Keratinocyte (primary cell): Measurements from ENCODE around the gene TMEM94. TPM values are rescaled to one million over a fixed set of nuclear protein-coding genes. Genes with fewer than 3 reads are reported as not detected.
A peak's percentile ranks its signal among the peaks of the same experiment; 100 is the strongest.

Experiments
- DNase-seq: peaks from one replicate; pipeline ENCODE4 v3.0.0-alpha.2; 2011; ENCODE audit warnings: low read depth, missing footprints, low spot score
- FAIRE-seq: peaks from 2 replicates; lab custom pipeline; 2011; peaks lifted over from hg19 to GRCh38; lab: Jason Lieb, UNC
- H2AFZ ChIP-seq: 2 replicates; pipeline ENCODE4 v1.6.0; 2012; ENCODE audit warnings: low read length, control low read depth, inconsistent platforms; ENCODE audit not compliant: control insufficient read depth
- H3K27ac ChIP-seq: 2 replicates; pipeline ENCODE4 v1.5.1; 2011; ENCODE audit warnings: low read length; ENCODE audit not compliant: control insufficient read depth, insufficient read depth
- H3K27me3 ChIP-seq: 3 replicates; pipeline ENCODE4 v1.6.0; 2011; ENCODE audit warnings: low read length; ENCODE audit not compliant: control insufficient read depth, insufficient read depth; ENCODE audit errors: extremely low read depth
- H3K36me3 ChIP-seq, 2 experiments: 2 replicates in 1 of 2; 3 replicates in 1 of 2; pipeline ENCODE4 v1.5.1; 2011; ENCODE audit warnings: low read length in 2 of 2, mild to moderate bottlenecking in 1 of 2; ENCODE audit not compliant: control insufficient read depth in 2 of 2, insufficient read depth in 2 of 2; ENCODE audit errors: extremely low read depth in 1 of 2
- H3K4me1 ChIP-seq: 3 replicates; pipeline ENCODE4 v1.5.1; 2011; ENCODE audit warnings: low read length; ENCODE audit not compliant: control insufficient read depth, insufficient read depth; ENCODE audit errors: extremely low read depth
- H3K4me2 ChIP-seq: 3 replicates; pipeline ENCODE4 v1.6.0; 2011; ENCODE audit warnings: low read depth, low read length; ENCODE audit not compliant: control insufficient read depth, insufficient read depth; ENCODE audit errors: extremely low read depth
- H3K4me3 ChIP-seq, 3 experiments: fragments of 200-600 bp in 1 of 3; sonication (generic) in 1 of 3; 2 replicates in 2 of 3; 3 replicates in 1 of 3; pipeline ENCODE4 v1.5.1; 2011 to 2016; ENCODE audit warnings: low read length in 3 of 3, mild to moderate bottlenecking in 3 of 3, control low read depth in 2 of 3, inconsistent platforms in 1 of 3, low read depth in 1 of 3, mixed read lengths in 1 of 3, mixed run types in 1 of 3, moderate library complexity in 1 of 3; ENCODE audit not compliant: control insufficient read depth in 2 of 3, insufficient read depth in 2 of 3; ENCODE audit errors: extremely low read depth in 1 of 3
- H3K79me2 ChIP-seq: 2 replicates; pipeline ENCODE4 v1.6.0; 2012; ENCODE audit warnings: low read length; ENCODE audit not compliant: control insufficient read depth, insufficient read depth
- H3K9ac ChIP-seq: 3 replicates; pipeline ENCODE4 v1.6.0; 2011; ENCODE audit warnings: low read length; ENCODE audit not compliant: control insufficient read depth, insufficient read depth; ENCODE audit errors: extremely low read depth
- H3K9me1 ChIP-seq: 3 replicates; pipeline ENCODE4 v1.6.0; 2011; ENCODE audit warnings: low read length; ENCODE audit not compliant: control insufficient read depth, insufficient read depth; ENCODE audit errors: extremely low read depth
- H3K9me3 ChIP-seq: 2 replicates; pipeline ENCODE4 v1.5.1; 2012; ENCODE audit warnings: low read depth, low read length; ENCODE audit not compliant: control insufficient read depth
- H4K20me1 ChIP-seq: 3 replicates; pipeline ENCODE4 v1.6.0; 2011; ENCODE audit warnings: low read length; ENCODE audit not compliant: control insufficient read depth, insufficient read depth; ENCODE audit errors: extremely low read depth
- CTCF ChIP-seq, 3 experiments: IDR thresholded peaks in 1 of 3; conservative IDR thresholded peaks in 1 of 3; optimal IDR thresholded peaks in 1 of 3; 2 replicates in 2 of 3; 3 replicates in 1 of 3; pipeline versions ENCODE3 to v1.5.1; 2011; ENCODE audit warnings: low read length in 3 of 3, mild to moderate bottlenecking in 3 of 3, moderate library complexity in 2 of 3, control low read depth in 1 of 3, inconsistent platforms in 1 of 3; ENCODE audit not compliant: insufficient read depth in 2 of 3; ENCODE audit errors: extremely low read depth in 1 of 3
- EZH2 ChIP-seq: IDR thresholded peaks from one replicate; pipeline ENCODE4 v1.6.1; 2012; ENCODE audit warnings: inconsistent platforms, mild to moderate bottlenecking, low read length, moderate library complexity
- dilution Hi-C: fragments of 300-500 bp; cut with MboI; formaldehyde crosslinking; loops from one replicate; pipeline ENCODE4 v1.7.0; 2020; ENCODE audit warnings: low sequenced_read_pairs; ENCODE audit not compliant: extremely low pct_ligation_motif_present
- polyA plus RNA-seq, 5 experiments: library from polyadenylated mRNA; depleted of rRNA in 3 of 5; stranded (reverse) in 3 of 5; stranded (forward) in 1 of 5; unstranded in 1 of 5; fragments of >200 nt; gene quantifications; 1 replicate in 1 of 5; 2 replicates in 3 of 5; 3 replicates in 1 of 5; pipeline versions ENCODE4 v1.2.1 to v1.2.3, GENCODE V29; 2011 to 2012; ENCODE audit warnings: missing spikeins in 2 of 5, low read depth in 1 of 5, low replicate concordance in 1 of 5

The TMEM94 gene
- polyA plus RNA-seq, 1 donor (not counting 4 experiments of a cell fraction or from before 2014, with no cell fraction given) = 13.6 TPM

- H3K27me3 ChIP-seq = no peaks in the 10 kb centered on the region
- dilution Hi-C loops = no loop called here
- FAIRE-seq = no peak
Observed at GRCh38 chr17:75516255-75516618, 59.8 kb downstream of the TMEM94 start, which contains the start of gene TSEN54. TSEN54 (plus strand) TSS chr17:75516528; CDS start chr17:75516561, 33 bp downstream.

GRCh38 chr17:75516619-75517296 is 60.3 kb downstream of the TMEM94 start:
- H3K36me3 ChIP-seq = peaks cover 11 to 21% of the 10 kb centered on the region in 2 experiments
- peak overlapping the region; percentile 70 for H2AFZ ChIP-seq
- TF ChIP-seq CTCF (optimal IDR thresholded peaks at IDR 0.05 in 1 of 3, IDR thresholded peaks at IDR 0.05 in 1 of 3, conservative IDR thresholded peaks at IDR 0.05 in 1 of 3; ENCODE audit: extremely low read depth in 1 of 3, insufficient read depth in 2 of 3, low read length in 3 of 3) (no peak), EZH2 (no peak)
- no peak for FAIRE-seq
- no peaks in the 10 kb centered on the region for H3K27me3 ChIP-seq
- H3K79me2 ChIP-seq = peaks cover 21% of the 10 kb centered on the region
- peak overlapping the region; percentile 95 for H3K4me2 ChIP-seq
- dilution Hi-C loops = no loop called here
- H3K4me1 ChIP-seq = peaks cover 22% of the 10 kb centered on the region
- H3K9ac ChIP-seq = peak overlapping the region; percentile 63
- DNase-seq = no peak
- peaks cover 11% of the 10 kb centered on the region for H4K20me1 ChIP-seq
- H3K9me1 ChIP-seq = peaks cover 7% of the 10 kb centered on the region
- no peak overlapping the region for H3K27ac ChIP-seq
- H3K9me3 ChIP-seq = no peaks in the 10 kb centered on the region
- peak overlapping the region; percentile 74 to 85 (median 80) for H3K4me3 ChIP-seq

More at GRCh38 chr17:75516255-75516618, 59.8 kb downstream of the TMEM94 start, which contains the start of gene TSEN54:
- H3K9me1 ChIP-seq = peaks cover 7% of the 10 kb centered on the region
- peak within 1 kb of the TSS; percentile 29 for H3K27ac ChIP-seq
- H3K9me3 ChIP-seq = no peaks in the 10 kb centered on the region
- H3K36me3 ChIP-seq = peaks cover 8 to 21% of the 10 kb centered on the region in 2 experiments
- no peak for DNase-seq
- H3K4me1 ChIP-seq = peaks cover 22% of the 10 kb centered on the region
- peaks cover 23% of the 10 kb centered on the region for H3K79me2 ChIP-seq
- H3K4me2 ChIP-seq = peak within 1 kb of the TSS; percentile 96
- H3K9ac ChIP-seq = peak within 1 kb of the TSS; percentile 76
- TF ChIP-seq CTCF (optimal IDR thresholded peaks at IDR 0.05 in 1 of 3, IDR thresholded peaks at IDR 0.05 in 1 of 3, conservative IDR thresholded peaks at IDR 0.05 in 1 of 3; ENCODE audit: extremely low read depth in 1 of 3, insufficient read depth in 2 of 3, low read length in 3 of 3) = peak in 1 of 3 experiments; percentile 25
- no peak for TF ChIP-seq EZH2
- H2AFZ ChIP-seq = peak within 1 kb of the TSS; percentile 98
- H4K20me1 ChIP-seq = peaks cover 11% of the 10 kb centered on the region
- peak within 1 kb of the TSS; percentile 80 to 85 (median 81) for H3K4me3 ChIP-seq
